ENCODE results near the gene IL6ST.

Gene IL6ST

DNA sequence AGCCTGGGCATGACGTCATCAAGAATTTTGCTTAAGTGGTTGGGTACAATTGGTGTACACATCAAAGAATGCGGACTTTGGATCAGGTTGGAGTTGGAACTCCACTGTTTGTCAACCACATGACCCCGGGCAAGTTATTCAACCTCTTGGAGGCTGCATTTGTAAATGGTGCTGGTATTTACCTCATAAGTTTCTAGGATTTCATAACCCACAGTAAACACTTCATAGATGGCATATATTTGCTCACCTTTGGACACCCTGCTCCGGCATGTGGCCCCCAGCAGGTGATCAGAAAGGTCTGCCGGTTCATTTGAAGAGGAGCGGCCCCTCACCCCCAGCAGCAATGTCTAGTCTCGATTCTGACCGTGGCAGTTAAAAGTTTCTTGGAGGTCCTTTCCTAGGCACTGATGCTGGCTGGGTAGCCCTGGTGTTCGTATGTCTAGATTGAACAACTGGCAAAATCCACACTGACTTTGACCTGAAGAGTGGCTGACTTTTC, 60.6 kb downstream of the IL6ST start:
- TF ChIP-seq, protein P1, sequence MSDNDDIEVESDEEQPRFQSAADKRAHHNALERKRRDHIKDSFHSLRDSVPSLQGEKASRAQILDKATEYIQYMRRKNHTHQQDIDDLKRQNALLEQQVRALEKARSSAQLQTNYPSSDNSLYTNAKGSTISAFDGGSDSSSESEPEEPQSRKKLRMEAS (IDR thresholded peaks at IDR 0.05), result no peak
- TF ChIP-seq TCF12 (IDR thresholded peaks at IDR 0.05; ENCODE audit: low read depth) (no peak), YY1 (IDR thresholded peaks at IDR 0.05; ENCODE audit: low read depth) (no peak)

DNA sequence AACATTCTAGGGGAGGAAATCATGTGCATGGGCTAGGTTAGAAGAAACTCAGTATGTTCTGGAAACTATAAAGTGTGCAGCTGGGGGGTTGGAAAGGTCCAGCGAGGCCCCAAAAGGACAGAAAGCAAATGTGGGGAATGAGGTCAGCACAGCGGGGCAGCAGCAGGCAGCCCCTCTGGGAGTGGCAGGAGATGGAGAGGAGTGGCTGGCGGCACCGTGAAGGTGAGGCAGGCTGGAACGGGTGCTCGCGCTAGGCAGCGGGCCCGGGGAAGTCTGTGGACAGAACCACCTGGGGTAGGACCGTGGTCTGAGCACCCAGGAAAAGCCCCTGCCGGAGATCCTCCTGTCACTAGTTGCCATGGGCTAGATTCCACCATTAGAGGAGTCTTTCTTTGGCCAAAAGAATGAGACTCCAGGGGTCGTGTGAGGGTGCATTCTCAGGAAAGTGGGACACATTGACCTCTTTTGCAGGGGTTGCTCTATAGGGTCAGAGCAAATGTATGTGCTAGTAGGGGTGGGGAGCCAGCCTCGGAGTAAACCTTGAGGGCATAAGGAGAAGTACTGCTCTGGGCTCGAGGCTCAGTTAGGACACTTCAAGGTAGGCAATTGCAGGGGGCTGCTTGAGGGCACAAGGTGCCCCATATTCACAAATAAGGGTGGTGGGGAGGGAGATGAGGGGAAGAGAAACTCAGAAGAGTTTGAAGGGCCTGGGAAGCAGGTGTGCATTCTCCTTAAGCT, 61.2 kb downstream of the IL6ST start:
- TF ChIP-seq, protein P2, sequence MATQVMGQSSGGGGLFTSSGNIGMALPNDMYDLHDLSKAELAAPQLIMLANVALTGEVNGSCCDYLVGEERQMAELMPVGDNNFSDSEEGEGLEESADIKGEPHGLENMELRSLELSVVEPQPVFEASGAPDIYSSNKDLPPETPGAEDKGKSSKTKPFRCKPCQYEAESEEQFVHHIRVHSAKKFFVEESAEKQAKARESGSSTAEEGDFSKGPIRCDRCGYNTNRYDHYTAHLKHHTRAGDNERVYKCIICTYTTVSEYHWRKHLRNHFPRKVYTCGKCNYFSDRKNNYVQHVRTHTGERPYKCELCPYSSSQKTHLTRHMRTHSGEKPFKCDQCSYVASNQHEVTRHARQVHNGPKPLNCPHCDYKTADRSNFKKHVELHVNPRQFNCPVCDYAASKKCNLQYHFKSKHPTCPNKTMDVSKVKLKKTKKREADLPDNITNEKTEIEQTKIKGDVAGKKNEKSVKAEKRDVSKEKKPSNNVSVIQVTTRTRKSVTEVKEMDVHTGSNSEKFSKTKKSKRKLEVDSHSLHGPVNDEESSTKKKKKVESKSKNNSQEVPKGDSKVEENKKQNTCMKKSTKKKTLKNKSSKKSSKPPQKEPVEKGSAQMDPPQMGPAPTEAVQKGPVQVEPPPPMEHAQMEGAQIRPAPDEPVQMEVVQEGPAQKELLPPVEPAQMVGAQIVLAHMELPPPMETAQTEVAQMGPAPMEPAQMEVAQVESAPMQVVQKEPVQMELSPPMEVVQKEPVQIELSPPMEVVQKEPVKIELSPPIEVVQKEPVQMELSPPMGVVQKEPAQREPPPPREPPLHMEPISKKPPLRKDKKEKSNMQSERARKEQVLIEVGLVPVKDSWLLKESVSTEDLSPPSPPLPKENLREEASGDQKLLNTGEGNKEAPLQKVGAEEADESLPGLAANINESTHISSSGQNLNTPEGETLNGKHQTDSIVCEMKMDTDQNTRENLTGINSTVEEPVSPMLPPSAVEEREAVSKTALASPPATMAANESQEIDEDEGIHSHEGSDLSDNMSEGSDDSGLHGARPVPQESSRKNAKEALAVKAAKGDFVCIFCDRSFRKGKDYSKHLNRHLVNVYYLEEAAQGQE (IDR thresholded peaks at IDR 0.05; ENCODE audit: low read depth), result no peak
- no peak for TF ChIP-seq TAF1 (IDR thresholded peaks at IDR 0.05; ENCODE audit: low read depth)
- no peak for TF ChIP-seq YY1 (IDR thresholded peaks at IDR 0.05; ENCODE audit: low read depth)

DNA sequence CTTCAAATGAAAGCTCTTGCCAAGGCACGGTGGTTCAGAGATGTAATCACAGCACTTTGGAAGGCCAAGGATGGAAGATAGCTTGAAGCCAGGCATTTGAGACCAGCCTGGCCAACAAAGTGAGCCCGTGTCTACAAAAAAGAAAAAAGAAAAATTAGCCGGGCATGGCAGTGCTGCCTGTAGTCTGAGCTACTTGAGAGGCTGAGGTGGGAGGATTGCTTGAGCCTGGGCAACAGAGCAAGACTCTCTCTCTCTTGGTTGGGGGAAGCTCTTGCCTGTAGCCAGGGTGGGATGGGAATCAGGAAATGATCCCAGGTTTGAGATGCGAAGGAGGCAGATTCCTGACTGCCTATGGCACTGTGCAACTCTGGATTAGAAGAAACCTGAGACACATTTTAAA, 62.1 kb downstream of the IL6ST start:
- TF ChIP-seq EGR1 (IDR thresholded peaks at IDR 0.05) (no peak), FOXM1 (IDR thresholded peaks at IDR 0.05; ENCODE audit: borderline replicate concordance, low read depth) (no peak), EP300 (IDR thresholded peaks at IDR 0.05; ENCODE audit: borderline replicate concordance) (no peak), CEBPB (IDR thresholded peaks at IDR 0.05) (no peak), CREB1 (IDR thresholded peaks at IDR 0.05; ENCODE audit: low read depth) (no peak)

DNA sequence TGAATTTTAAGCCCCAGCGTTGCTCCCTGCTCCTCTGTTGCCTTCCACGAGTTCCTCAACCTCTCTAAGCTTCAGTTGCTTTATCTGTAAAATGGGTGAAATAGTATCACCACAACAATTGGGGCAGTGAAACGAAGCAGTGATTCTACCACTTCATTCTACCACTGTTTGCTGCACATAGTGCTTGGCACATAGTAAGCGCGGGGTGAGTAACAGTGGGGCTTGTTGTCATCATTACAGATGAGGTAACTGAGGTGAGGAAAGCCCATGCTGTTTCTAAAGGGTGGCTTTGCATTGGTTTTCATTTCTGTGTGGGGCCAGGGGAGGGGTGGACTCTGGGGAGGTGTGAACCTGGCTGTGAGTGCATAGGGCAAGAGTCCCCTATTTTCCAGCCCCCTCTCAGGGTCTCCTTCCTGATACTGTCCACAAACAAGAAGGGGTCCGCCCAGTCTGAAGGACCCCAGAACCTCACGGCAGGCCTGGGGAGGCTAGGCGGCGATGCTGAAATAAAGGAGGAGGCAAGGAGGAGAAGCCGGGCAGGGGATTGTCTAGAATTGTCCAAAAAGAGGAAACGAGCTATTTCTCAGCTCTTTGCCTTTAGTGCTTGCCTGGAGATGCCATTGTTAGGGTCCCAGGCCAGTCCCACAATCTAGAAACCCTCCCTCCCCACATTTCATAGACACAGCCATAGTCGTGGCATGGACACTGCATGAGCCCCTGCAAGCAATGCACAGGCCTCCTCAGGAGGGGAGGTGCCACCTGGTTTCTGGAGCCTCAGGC, 65.6 kb downstream of the IL6ST start:
- no peak for TF ChIP-seq ZBTB7A (IDR thresholded peaks at IDR 0.05; ENCODE audit: low read depth)
- TF ChIP-seq TCF12 (IDR thresholded peaks at IDR 0.05; ENCODE audit: low read depth), result no peak
- no peak for TF ChIP-seq YY1 (IDR thresholded peaks at IDR 0.05; ENCODE audit: low read depth)
- TF ChIP-seq, protein P3, sequence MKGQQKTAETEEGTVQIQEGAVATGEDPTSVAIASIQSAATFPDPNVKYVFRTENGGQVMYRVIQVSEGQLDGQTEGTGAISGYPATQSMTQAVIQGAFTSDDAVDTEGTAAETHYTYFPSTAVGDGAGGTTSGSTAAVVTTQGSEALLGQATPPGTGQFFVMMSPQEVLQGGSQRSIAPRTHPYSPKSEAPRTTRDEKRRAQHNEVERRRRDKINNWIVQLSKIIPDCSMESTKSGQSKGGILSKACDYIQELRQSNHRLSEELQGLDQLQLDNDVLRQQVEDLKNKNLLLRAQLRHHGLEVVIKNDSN (IDR thresholded peaks at IDR 0.05), result no peak
- no peak for TF ChIP-seq CREB1 (IDR thresholded peaks at IDR 0.05; ENCODE audit: low read depth)
- no peak for TF ChIP-seq NFIC (IDR thresholded peaks at IDR 0.05)
- no peak for TF ChIP-seq EGR1 (IDR thresholded peaks at IDR 0.05)
- TF ChIP-seq FOXM1 (IDR thresholded peaks at IDR 0.05; ENCODE audit: borderline replicate concordance, low read depth), result no peak
- TF ChIP-seq, protein P2 (IDR thresholded peaks at IDR 0.05; ENCODE audit: low read depth), result no peak
- no peak for TF ChIP-seq RAD21 (IDR thresholded peaks at IDR 0.05; ENCODE audit: low read depth)
- no peak for TF ChIP-seq TEAD4 (IDR thresholded peaks at IDR 0.05)
- TF ChIP-seq, protein P1 (IDR thresholded peaks at IDR 0.05), result no peak
- no peak for TF ChIP-seq EP300 (IDR thresholded peaks at IDR 0.05; ENCODE audit: borderline replicate concordance)
- no peak for TF ChIP-seq CEBPB (IDR thresholded peaks at IDR 0.05)
- no peak for TF ChIP-seq TAF1 (IDR thresholded peaks at IDR 0.05; ENCODE audit: low read depth)

DNA sequence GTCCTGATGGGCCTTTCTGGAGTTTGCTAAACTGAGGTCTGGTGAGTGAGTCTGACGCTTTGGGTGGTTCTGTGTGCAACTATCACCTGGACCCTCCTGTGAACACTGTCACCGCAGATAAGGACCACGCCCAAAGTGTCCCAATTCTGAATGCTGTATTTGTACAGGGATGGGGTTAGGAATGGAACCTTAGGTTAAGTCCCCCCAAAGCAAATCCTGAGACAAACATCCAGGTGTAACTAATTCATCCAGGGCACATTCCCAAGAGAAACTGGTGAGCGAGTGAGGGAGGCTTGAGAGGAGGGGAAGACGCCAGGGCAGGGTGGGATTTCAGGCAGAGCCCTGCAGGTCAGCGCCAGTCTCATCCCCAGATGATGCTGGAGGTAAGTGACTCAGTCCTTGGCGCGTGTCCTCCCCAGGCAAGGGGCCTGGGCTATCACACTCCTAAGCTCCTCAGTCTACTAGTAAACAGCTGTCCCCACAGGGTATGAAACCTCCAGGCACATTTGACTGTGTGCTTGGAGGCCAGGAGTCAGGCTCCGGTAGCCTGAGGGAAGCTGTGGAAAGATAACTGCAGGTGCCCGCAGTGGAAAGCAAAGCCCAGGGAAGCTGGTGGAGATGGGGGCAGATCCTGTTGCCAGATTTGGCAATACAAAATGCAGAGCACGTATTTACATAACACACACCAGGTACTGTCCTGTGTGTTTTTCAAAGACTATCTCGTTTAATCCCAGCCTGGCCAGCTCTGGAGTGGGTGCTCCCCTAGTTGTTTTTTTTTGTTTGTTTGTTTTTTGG, 66.7 kb downstream of the IL6ST start:
- TF ChIP-seq FOXM1 (IDR thresholded peaks at IDR 0.05; ENCODE audit: borderline replicate concordance, low read depth), result no peak
- TF ChIP-seq TEAD4 (IDR thresholded peaks at IDR 0.05), result no peak
- TF ChIP-seq, protein P1 (IDR thresholded peaks at IDR 0.05), result no peak
- no peak for TF ChIP-seq CEBPB (IDR thresholded peaks at IDR 0.05)
- no peak for TF ChIP-seq TCF12 (IDR thresholded peaks at IDR 0.05; ENCODE audit: low read depth)
- no peak for TF ChIP-seq TAF1 (IDR thresholded peaks at IDR 0.05; ENCODE audit: low read depth)
- no peak for TF ChIP-seq ZBTB7A (IDR thresholded peaks at IDR 0.05; ENCODE audit: low read depth)
- TF ChIP-seq, protein P2 (IDR thresholded peaks at IDR 0.05; ENCODE audit: low read depth), result no peak
- TF ChIP-seq RAD21 (IDR thresholded peaks at IDR 0.05; ENCODE audit: low read depth), result no peak
- TF ChIP-seq YY1 (IDR thresholded peaks at IDR 0.05; ENCODE audit: low read depth), result no peak
- TF ChIP-seq, protein P3 (IDR thresholded peaks at IDR 0.05), result no peak
- TF ChIP-seq CREB1 (IDR thresholded peaks at IDR 0.05; ENCODE audit: low read depth), result no peak
- no peak for TF ChIP-seq EP300 (IDR thresholded peaks at IDR 0.05; ENCODE audit: borderline replicate concordance)
- no peak for TF ChIP-seq NFIC (IDR thresholded peaks at IDR 0.05)

Data from Ishikawa (cell line).